Thyroid gland (tissue), 4 donors: ENCODE measurements around the gene MRGPRX2. TPM values are rescaled to one million over a fixed set of nuclear protein-coding genes. Genes with fewer than 3 reads are reported as not detected.

Source experiments
- DNase-seq, 2 donors: peaks; one replicate each; pipeline ENCODE4 v3.0.0-alpha.2; 2019
- H3K27ac ChIP-seq, 3 donors: fragments of 200-600 bp; sonication (generic); 1 replicate in 2 of 3; 2 replicates in 1 of 3; pipeline ENCODE4 v1.5.1; 2016 to 2019; ENCODE audit warnings: mild to moderate bottlenecking in 1 of 3, moderate library complexity in 1 of 3
- H3K27me3 ChIP-seq: fragments of 200-600 bp; sonication (generic); one replicate; pipeline ENCODE4 v1.5.1; 2019
- H3K36me3 ChIP-seq, 2 donors: fragments of 200-600 bp; sonication (generic); one replicate each; pipeline ENCODE4 v1.5.1; 2016 to 2019
- H3K4me1 ChIP-seq, 2 donors: fragments of 200-600 bp; sonication (generic); one replicate each; pipeline ENCODE4 v1.5.1; 2017 to 2019
- H3K4me3 ChIP-seq, 3 donors: fragments of 200-600 bp; sonication (generic); replicated peaks in 1 of 3; 1 replicate in 2 of 3; 2 replicates in 1 of 3; pipeline ENCODE4 v1.5.1; 2016; ENCODE audit warnings: mild to moderate bottlenecking in 1 of 3
- H3K9me3 ChIP-seq: fragments of 200-600 bp; sonication (generic); one replicate; pipeline ENCODE4 v1.5.1; 2017
- CTCF ChIP-seq, 6 experiments: fragments of 200-600 bp in 3 of 6; fragments of 450-650 bp in 3 of 6; sonication (generic) in 3 of 6; IDR thresholded peaks; one replicate each; pipeline ENCODE4 v1.5.1; 2016 to 2019; ENCODE audit warnings: antibody characterized with exemption in 6 of 6, mild to moderate bottlenecking in 2 of 6, inconsistent platforms in 1 of 6, moderate library complexity in 1 of 6
- POLR2A ChIP-seq, 2 donors: fragments of 450-650 bp; IDR thresholded peaks; one replicate each; pipeline ENCODE4 v1.6.1; 2017; ENCODE audit warnings: antibody characterized with exemption in 2 of 2, mild to moderate bottlenecking in 2 of 2, moderate library complexity in 1 of 2
- WGBS, 2 donors: methylation state at CpG; one replicate each; pipeline ENCODE4 v1.1.5; 2017; 5-methylcytosine and 5-hydroxymethylcytosine counted together
- intact Hi-C: fragments of 100-400 bp; cut with DNase I; formaldehyde crosslinking; loops from one replicate; pipeline ENCODE4 v1.15.1; 2023
- total RNA-seq, 4 donors: library from RNA; depleted of rRNA; stranded (reverse); fragments of >200 nt; gene quantifications; one replicate each; pipeline ENCODE4 v1.2.3, GENCODE V29; 2016

The MRGPRX2 gene
- total RNA-seq, 4 donors from 2014 or later, result not detected

GRCh38 chr11:19077965-19078364, 17.4 kb upstream of the MRGPRX2 start:
- Histone ChIP-seq H3K4me1 (peaks cover 16 to 18% of the 10 kb centered on the region in 2 donors), H3K4me3 (no peak overlapping the region), H3K27me3 (no peaks in the 10 kb centered on the region), H3K9me3 (no peaks in the 10 kb centered on the region), H3K27ac (peak overlapping the region in 2 of 3 donors; percentile 7 to 46), H3K36me3 (no peaks in the 10 kb centered on the region)
- intact Hi-C loops, result loop anchor here (10.0 kb wide), 1 partner anchor 1057 kb away; no protein-coding TSS in a partner anchor
- TF ChIP-seq POLR2A (IDR thresholded peaks at IDR 0.05) (no peak), CTCF (IDR thresholded peaks at IDR 0.05) (no peak)
- DNase-seq, result no peak

- no peak for TF ChIP-seq POLR2A (IDR thresholded peaks at IDR 0.05)
- TF ChIP-seq CTCF (IDR thresholded peaks at IDR 0.05), result peak; percentile 79 to 97 (median 90)
- 28 to 37% methylated on average over 10 of the region's 10 CpGs for WGBS, 2 donors
- H3K27me3 ChIP-seq, result no peaks in the 10 kb centered on the region
- H3K4me1 ChIP-seq, result peaks cover 16 to 18% of the 10 kb centered on the region in 2 donors
- H3K27ac ChIP-seq, result peak overlapping the region; percentile 7 to 50 (median 46)
- no peaks in the 10 kb centered on the region for H3K36me3 ChIP-seq
- intact Hi-C loops, result loop anchor here (10.0 kb wide), 1 partner anchor 1058 kb away; no protein-coding TSS in a partner anchor
- H3K9me3 ChIP-seq, result no peaks in the 10 kb centered on the region
- no peak overlapping the region for H3K4me3 ChIP-seq
- peak; percentile 68 to 74 for DNase-seq
Observed at GRCh38 chr11:19076744-19077589, 16.4 kb upstream of the MRGPRX2 start.

DNA sequence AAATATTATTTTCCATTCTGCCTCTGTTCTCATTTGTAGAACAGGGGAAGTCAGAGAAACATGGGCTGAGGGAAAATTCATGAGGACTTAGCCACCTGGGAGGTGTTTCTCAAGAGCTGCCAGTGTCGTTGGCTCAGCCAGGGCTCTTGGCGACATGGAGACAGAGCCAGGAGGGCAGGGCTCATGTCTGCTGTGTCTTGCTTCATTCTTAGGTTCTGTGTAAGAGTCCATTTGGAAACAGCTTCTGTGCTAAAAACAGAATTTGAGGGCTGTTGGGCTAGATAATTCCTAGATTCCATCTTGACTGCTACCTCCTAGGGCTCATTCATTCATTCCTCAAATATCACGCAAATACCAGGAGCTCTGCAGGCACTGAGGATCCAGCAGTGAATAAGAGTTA, 15.1 kb upstream of the MRGPRX2 start:
- peak overlapping the region in 1 of 3 donors; percentile 20 for H3K27ac ChIP-seq
- peak; percentile 64 to 65 for DNase-seq
- peaks cover 16 to 17% of the 10 kb centered on the region in 2 donors for H3K4me1 ChIP-seq
- no peak overlapping the region for H3K4me3 ChIP-seq
- intact Hi-C loops, result loop anchor here (10.0 kb wide), 1 partner anchor 1059 kb away; no protein-coding TSS in a partner anchor
- TF ChIP-seq CTCF (IDR thresholded peaks at IDR 0.05) (no peak), POLR2A (IDR thresholded peaks at IDR 0.05) (no peak)
- 59 to 63% methylated on average over 3 of the region's 3 CpGs for WGBS, 2 donors
- H3K9me3 ChIP-seq, result no peaks in the 10 kb centered on the region
- no peaks in the 10 kb centered on the region for H3K36me3 ChIP-seq
- H3K27me3 ChIP-seq, result no peaks in the 10 kb centered on the region

DNA sequence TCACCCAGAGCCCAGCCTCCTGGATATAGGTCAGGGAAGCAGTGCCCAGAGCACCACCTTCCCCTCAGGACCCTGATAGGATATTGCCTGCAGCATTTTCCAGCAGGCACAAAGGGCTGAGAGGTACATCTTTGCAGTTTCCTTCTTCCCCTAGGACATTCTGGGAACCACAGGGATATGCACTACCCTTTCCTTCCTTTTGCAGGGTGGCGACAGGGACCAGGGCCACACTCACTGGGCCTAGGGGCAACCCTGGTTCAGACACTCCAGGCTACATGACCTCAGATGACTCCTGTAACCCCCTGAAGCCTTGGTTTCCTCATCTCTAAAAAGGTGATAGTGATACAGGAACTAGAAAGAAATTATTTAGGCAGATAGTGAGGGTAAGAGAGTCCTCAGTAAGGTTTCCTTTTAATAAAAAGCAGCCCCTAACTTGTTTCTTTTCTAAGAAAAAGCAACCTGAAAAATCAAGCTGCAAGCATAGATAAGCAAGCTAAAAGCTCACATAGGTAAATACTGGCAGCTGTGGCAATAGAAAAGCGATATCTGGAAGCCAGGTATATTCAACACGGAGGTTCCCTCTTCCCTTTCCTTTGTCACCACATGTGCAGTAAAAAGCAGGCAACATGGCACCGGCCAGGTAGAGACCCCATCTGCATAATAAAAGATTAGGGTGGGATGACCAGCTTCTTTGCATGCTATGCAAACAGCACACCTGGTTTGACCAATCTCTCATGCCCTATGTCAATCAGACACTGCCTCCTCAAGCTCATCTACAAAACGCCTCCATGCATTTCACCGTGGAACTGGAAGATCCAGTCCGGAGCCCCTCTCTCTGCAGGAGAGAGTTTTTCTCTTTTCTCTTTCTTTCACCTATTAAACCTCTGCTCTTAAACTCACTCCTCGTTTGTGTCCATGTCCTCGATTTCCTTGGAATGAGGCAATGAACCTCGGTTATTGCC, 13.2 kb upstream of the MRGPRX2 start:
- Histone ChIP-seq H3K4me1 (peaks cover 3 to 9% of the 10 kb centered on the region in 2 donors), H3K36me3 (no peaks in the 10 kb centered on the region), H3K27me3 (no peaks in the 10 kb centered on the region), H3K9me3 (no peaks in the 10 kb centered on the region), H3K27ac (peak overlapping the region; percentile 15 to 53 (median 45)), H3K4me3 (no peak overlapping the region)
- TF ChIP-seq POLR2A (IDR thresholded peaks at IDR 0.05), result no peak
- no peak for TF ChIP-seq CTCF (IDR thresholded peaks at IDR 0.05)
- intact Hi-C loops, result loop anchor here (10.0 kb wide), 1 partner anchor 1061 kb away; no protein-coding TSS in a partner anchor
- 33 to 39% methylated on average over 10 of the region's 10 CpGs for WGBS, 2 donors
- peak; percentile 62 to 68 for DNase-seq
